Muscle layer of colon (tissue), 2 donors: ENCODE data around the gene FXR2.
"Not testable (repeated sequence)": the region's sequence is repeated elsewhere in the genome, so short reads cannot be mapped to it uniquely, and the experiment has no call there.

ENCODE experiments used
- H3K27ac ChIP-seq: one replicate; pipeline ENCODE4 v1.7.0; 2013; ENCODE audit warnings: low read depth, mild to moderate bottlenecking, low read length, moderate library complexity
- H3K27me3 ChIP-seq, 2 donors: one replicate each; pipeline ENCODE4 v1.7.0; 2013; ENCODE audit warnings: low read length in 2 of 2, mild to moderate bottlenecking in 2 of 2; ENCODE audit not compliant: insufficient read depth in 2 of 2, control insufficient read depth in 1 of 2
- H3K36me3 ChIP-seq: one replicate; pipeline ENCODE4 v1.7.0; 2013; ENCODE audit warnings: mild to moderate bottlenecking, low read length; ENCODE audit not compliant: insufficient read depth
- H3K4me1 ChIP-seq: one replicate; pipeline ENCODE4 v1.7.0; 2013; ENCODE audit warnings: mild to moderate bottlenecking, low read length; ENCODE audit not compliant: insufficient read depth
- H3K4me3 ChIP-seq, 2 donors: one replicate each; pipeline ENCODE4 v1.7.0; 2013; ENCODE audit warnings: low read length in 2 of 2, low read depth in 1 of 2, mild to moderate bottlenecking in 1 of 2, moderate library complexity in 1 of 2
- H3K9ac ChIP-seq: one replicate; pipeline ENCODE4 v1.7.0; 2013; ENCODE audit warnings: low read length
- H3K9me3 ChIP-seq: one replicate; pipeline ENCODE4 v1.7.0; 2013; ENCODE audit warnings: mild to moderate bottlenecking, low read length
- donor health status: abdominal sarcoma.
- donor health status: Adenocarcinoma of cecum.

Gene FXR2

DNA sequence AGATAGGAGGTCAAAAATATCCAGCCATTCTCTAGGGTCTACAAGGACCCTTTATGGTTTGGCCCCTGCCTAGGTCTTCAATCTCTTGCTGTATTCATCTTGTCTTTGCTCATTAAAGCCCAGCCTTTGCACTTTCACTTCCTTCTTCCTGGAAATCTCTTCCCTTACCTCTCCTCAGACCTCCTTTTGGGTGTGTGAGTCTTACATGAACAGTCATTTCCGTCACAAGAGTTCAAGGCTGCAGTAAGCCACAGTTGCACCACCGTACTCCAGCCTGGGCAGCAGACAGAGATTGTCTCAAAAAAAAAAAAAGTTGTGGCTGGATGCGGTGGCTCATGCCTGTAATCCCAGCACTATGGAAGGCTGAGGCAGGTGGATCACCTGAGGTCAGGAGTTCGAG, 30.1 kb upstream of the FXR2 start:
- Histone ChIP-seq H3K27me3 (peaks cover 0 to 1% of the 10 kb centered on the region in 2 donors), H3K4me1 (no peaks in the 10 kb centered on the region), H3K9ac (no peak overlapping the region), H3K36me3 (no peaks in the 10 kb centered on the region), H3K9me3 (no peaks in the 10 kb centered on the region), H3K4me3 (no peak overlapping the region), H3K27ac (no peak overlapping the region)

DNA sequence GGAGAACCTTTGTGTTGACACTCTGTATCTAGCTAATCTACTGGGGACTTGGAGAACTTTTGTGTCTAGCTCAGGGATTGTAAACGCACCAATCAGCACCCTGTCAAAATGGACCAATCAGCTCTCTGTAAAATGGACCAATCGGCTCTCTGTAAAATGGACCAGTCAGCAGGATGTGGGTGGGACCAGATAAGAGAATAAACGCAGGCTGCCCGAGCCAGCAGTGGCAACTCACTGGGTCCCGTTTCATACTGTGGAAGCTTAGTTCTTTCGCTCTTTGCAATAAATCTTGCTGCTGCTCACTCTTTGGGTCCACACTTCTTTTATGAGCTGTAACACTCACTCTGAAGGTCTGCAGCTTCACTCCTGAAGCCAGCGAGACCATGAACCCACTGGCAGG, 26.9 kb upstream of the FXR2 start:
- not testable (repeated sequence) for H3K27me3 ChIP-seq, H3K36me3 ChIP-seq, H3K9me3 ChIP-seq, H3K4me1 ChIP-seq, H3K4me3 ChIP-seq, H3K27ac ChIP-seq, H3K9ac ChIP-seq

DNA sequence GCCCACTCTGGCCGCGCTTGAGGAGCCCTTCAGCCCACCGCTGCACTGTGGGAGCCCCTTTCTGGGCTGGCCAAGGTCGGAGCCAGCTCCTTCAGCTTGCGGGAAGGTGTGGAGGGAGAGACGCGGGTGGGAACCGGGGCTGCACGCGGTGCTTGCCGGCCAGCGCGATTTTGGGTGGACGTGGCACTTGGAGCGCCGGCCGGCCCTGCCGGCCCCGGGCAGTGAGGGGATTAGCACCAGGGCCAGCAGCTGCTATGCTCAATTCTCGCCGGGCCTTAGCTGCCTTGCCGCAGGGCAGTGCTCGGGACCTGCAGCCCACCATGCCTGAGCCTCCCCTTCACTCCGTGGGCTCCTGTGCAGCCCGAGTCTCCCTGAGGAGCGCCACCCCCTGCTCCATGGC, 26.1 kb upstream of the FXR2 start:
- no peak overlapping the region for H3K4me3 ChIP-seq
- H3K27ac ChIP-seq, result no peak overlapping the region
- no peaks in the 10 kb centered on the region for H3K27me3 ChIP-seq
- no peak overlapping the region for H3K9ac ChIP-seq
- H3K9me3 ChIP-seq, result no peaks in the 10 kb centered on the region
- H3K4me1 ChIP-seq, result no peaks in the 10 kb centered on the region
- no peaks in the 10 kb centered on the region for H3K36me3 ChIP-seq

DNA sequence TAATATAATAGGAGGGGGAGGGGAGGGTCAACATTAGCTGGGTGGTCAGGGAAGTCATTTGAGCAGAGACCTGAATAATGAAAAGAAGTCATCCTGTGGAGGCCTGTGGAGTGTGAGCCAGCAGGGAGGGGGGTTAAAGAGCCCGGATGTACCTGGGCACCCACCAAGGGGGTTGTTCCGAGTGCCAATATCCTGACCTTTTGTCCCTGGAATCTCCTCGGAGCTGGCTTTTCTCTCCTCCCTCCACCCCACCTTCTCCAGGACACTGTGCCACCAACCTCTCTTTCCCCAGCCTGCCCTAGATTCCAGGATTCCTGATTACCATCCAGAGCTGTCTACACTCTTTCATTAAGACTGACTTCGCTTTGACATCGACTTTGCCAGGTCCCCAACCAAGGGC, 21.5 kb upstream of the FXR2 start:
- no peak overlapping the region for H3K27ac ChIP-seq
- H3K27me3 ChIP-seq, result no peaks in the 10 kb centered on the region
- no peaks in the 10 kb centered on the region for H3K9me3 ChIP-seq
- no peak overlapping the region for H3K4me3 ChIP-seq
- no peak overlapping the region for H3K9ac ChIP-seq
- H3K4me1 ChIP-seq, result no peaks in the 10 kb centered on the region
- H3K36me3 ChIP-seq, result no peaks in the 10 kb centered on the region

DNA sequence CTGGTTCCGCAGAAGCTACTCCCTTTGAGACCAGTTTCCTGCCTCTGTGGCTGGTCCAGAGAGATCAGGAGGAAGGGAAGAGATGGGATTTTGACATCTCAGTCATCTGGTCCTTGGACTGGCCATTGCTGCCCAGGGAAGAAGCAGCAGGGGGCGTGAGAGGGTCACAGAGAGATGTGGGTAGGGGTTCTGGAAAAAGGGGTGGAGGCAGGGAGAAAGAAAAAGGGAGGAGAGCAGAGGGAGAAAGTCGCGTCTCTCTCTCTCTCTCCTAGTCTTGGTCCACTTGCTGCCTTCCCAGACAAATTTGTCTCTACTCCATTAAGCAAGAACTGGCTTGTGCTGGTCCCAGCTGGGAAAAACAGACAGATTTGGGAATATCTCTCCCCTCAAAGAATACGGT, 19.7 kb upstream of the FXR2 start:
- Histone ChIP-seq H3K4me3 (no peak overlapping the region), H3K27ac (no peak overlapping the region), H3K36me3 (no peaks in the 10 kb centered on the region), H3K9me3 (no peaks in the 10 kb centered on the region), H3K9ac (no peak overlapping the region), H3K4me1 (no peaks in the 10 kb centered on the region), H3K27me3 (no peaks in the 10 kb centered on the region)

DNA sequence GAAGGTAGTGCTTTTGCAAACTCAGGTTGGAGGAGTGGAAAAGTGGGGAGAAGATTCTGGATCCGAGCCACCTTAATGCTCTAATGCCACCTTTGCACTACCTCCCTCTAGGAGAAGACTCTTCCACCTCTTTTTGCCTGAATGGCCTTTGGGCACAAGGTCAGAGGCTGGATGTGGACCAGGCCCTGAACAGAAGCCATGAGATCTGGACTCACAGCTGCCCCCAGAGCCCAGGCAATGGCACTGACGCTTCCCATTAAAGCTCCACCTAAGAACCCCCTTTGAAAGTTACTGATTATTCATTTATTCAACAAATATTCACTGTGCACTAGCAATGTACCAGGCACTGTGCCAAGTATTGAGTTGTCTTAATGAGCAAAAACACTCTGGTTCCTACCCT, 18.4 kb upstream of the FXR2 start:
- no peak overlapping the region for H3K27ac ChIP-seq
- no peak overlapping the region for H3K4me3 ChIP-seq
- no peaks in the 10 kb centered on the region for H3K9me3 ChIP-seq
- no peaks in the 10 kb centered on the region for H3K27me3 ChIP-seq
- H3K36me3 ChIP-seq, result no peaks in the 10 kb centered on the region
- H3K9ac ChIP-seq, result no peak overlapping the region
- H3K4me1 ChIP-seq, result no peaks in the 10 kb centered on the region

DNA sequence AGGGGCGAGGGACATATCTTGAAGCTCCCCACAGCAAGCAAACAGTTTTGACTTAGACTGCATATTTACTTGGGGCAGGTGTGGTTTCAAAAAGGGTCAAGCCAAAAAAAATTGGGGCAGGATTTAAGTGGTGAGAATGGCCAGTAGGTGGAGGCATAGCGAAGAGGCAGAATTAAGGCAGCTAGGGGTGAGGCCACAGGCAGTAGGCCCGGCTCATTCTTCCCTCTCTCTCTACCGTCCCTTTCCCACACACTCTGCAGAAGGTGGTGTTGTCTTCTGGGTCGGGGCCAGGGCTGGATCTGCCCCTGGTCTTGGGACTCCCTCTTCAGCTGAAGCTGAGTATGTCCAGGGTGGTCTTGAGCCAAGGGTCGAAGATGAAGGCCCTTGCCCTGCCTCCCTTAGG, 17.8 kb upstream of the FXR2 start:
- Histone ChIP-seq H3K27ac (no peak overlapping the region), H3K36me3 (no peaks in the 10 kb centered on the region), H3K4me1 (no peaks in the 10 kb centered on the region), H3K9me3 (no peaks in the 10 kb centered on the region), H3K4me3 (no peak overlapping the region), H3K9ac (no peak overlapping the region), H3K27me3 (no peaks in the 10 kb centered on the region)

DNA sequence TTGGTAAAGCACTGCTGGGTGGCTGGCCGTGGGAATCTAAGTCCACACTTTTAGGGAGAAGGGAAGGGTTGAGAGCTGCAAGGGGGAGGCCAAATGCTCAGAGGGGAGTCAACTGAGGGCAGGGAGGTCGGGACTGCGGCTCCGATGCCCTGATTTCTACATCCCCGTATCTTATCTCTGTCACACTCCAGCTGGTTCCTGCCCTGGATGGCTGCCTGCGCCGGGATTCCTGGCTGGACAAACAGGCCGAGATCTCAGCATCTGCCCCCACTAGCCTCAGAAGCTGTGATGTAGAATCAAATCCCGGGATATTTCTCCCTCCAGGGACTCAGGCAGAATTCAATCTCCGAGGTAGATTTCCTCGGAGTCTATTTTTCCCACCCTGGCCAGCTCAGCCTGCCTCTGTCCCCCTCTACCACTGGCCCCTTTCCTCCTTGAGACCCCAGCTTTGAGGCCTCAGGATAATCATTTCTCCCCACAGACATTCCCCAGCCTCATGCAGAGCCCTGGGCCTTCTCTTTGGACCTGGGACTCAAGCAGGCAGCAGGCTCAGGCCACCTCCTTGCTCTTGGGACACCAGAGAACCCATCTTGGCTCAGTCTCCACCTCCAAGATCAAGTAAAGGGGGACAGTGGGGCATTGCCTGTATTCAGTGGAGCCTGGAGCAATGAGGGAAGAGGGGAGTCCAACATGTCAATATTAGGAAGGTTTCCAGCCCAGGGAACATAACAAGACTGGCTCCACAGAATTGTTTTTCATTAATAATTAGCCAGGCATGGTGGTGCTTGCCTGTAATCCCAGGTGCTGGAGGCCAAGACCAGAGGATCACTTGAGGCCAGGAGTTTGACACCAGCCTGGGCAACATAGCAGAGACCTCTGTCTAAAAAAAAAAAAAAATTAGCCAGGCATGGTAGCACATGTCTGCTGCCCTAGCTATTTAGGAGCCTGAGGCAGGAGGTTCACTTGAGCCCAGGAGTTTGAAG, 17.0 kb upstream of the FXR2 start:
- no peaks in the 10 kb centered on the region for H3K9me3 ChIP-seq
- no peak overlapping the region for H3K4me3 ChIP-seq
- H3K9ac ChIP-seq, result no peak overlapping the region
- H3K27ac ChIP-seq, result no peak overlapping the region
- H3K4me1 ChIP-seq, result peaks cover 4% of the 10 kb centered on the region
- no peaks in the 10 kb centered on the region for H3K36me3 ChIP-seq
- H3K27me3 ChIP-seq, result no peaks in the 10 kb centered on the region

DNA sequence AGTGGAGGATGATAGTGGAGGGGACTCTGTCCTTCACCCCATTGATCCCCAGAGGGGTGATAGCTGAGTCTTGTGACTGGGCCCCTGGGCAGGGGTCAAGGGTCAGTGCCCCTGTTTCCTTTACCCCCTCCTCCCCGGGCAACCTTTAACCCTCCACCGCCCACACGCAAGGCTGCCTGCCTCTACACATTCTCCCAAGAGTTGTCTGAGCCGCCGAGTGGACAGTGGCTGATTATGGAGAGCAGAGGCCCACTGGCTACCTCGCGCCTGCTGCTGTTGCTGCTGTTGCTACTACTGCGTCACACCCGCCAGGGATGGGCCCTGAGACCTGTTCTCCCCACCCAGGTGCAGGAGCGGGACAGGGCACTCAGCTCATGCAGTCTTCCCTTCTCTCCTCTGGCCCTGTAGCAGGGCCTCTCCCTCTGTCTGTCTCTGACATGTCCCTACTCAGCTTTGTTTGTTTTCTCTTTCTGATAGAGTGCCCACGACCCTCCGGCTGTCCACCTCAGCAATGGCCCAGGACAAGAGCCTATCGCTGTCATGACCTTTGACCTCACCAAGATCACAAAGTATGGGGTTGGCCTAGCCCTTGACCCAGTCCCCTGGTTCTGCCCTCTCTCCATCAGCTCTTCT, 15.4 kb upstream of the FXR2 start, which contains the start of gene SHBG:
TSS of gene SHBG (plus strand) at position 197 of the 633 bp plus-strand sequence. CDS start at position 235, 38 bp downstream.
- Histone ChIP-seq H3K27me3 (no peaks in the 10 kb centered on the region), H3K27ac (no peak within 1 kb of the TSS), H3K9ac (no peak within 1 kb of the TSS)

DNA sequence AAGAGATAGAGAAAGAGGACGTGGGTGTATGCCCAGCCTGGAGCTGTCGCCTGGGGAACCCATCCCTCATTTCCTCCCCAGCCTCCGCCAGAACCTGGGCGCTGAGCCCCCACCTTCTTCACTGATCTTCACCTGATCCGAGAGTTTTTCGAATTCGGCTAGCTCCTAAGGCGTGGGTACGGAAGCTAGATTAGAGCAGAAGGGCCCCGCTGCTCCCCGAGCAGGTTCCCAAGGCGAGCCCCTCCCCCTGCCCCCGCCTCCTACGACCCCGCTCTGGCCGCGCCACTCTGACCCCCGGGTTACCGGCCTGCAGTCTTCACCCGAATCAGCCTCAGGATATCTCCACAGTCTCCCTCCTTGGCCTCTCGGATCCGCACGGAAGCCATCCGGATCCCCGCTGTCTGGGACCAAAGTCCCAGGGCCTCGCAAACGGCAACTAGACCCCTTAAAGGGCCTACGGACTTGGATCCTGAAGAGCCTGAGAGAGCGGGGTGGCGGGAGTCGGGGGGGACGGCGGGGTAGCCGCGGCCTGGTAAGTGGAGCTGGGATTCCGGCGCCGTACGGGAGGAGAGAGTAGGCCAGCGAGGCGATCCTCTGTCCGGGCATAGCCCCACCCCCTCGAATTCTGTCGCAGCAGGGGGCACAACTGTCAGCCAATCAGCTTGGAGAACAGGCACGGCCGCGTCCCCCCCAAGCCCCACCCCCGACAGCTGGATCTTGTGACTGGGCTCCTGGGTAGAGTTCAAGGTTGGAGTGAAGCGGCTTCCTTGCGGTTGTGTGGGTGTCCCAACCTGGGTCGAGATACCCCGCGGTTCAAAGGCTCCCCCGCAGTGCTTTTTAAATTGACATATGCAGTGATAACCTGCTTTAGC, 12.8 kb upstream of the FXR2 start, which contains the start of gene SAT2:
TSS of gene SAT2 (minus strand) at position 572 of the 872 bp plus-strand sequence. CDS start at position 386, 186 bp downstream.
- H3K36me3 ChIP-seq, result peaks cover 7% of the 10 kb centered on the region
- H3K4me3 ChIP-seq, result peak within 1 kb of the TSS; percentile 80
- H3K9ac ChIP-seq, result peak within 1 kb of the TSS; percentile 87
- peaks cover 10% of the 10 kb centered on the region for H3K4me1 ChIP-seq
- H3K27ac ChIP-seq, result peak within 1 kb of the TSS; percentile 96
- H3K27me3 ChIP-seq, result no peaks in the 10 kb centered on the region
- no peaks in the 10 kb centered on the region for H3K9me3 ChIP-seq

More for the DNA sequence above, 15.4 kb upstream of the FXR2 start, which contains the start of gene SHBG:
- Histone ChIP-seq H3K4me3 (no peak within 1 kb of the TSS), H3K9me3 (no peaks in the 10 kb centered on the region), H3K36me3 (peaks cover 7% of the 10 kb centered on the region), H3K4me1 (peaks cover 10% of the 10 kb centered on the region)

DNA sequence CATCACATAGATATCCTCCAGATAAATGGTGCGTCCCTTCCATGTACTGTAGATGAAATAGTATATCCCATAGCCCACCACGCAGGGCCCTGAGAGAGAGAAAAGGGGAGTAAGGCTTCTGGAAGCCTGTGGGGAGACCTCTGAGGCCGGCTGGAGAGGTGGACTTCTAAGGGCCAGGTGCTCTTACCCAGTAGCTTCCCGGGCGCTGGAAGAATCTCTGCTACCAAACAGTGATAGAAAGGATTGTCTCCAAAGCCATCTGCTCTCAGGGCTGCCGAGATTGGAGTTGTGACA, 12.2 kb upstream of the FXR2 start:
- peaks cover 10% of the 10 kb centered on the region for H3K4me1 ChIP-seq
- H3K9ac ChIP-seq, result peak overlapping the region; percentile 87
- H3K4me3 ChIP-seq, result peak overlapping the region; percentile 80
- peak overlapping the region; percentile 96 for H3K27ac ChIP-seq
- no peaks in the 10 kb centered on the region for H3K27me3 ChIP-seq
- peaks cover 7% of the 10 kb centered on the region for H3K36me3 ChIP-seq
- H3K9me3 ChIP-seq, result no peaks in the 10 kb centered on the region
